HG03045 (cell line): ENCODE data around the gene PMIS2.
"Not testable (repeated sequence)": the region's sequence is repeated elsewhere in the genome, so short reads cannot be mapped to it uniquely, and the experiment has no call there.

ENCODE experiments used
- ATAC-seq: cut with Tn5 transposase; IDR thresholded peaks from one replicate; pipeline ENCODE4 v1.9.1; 2021; ENCODE audit warnings: mild to moderate bottlenecking, moderate library complexity; ENCODE audit not compliant: unreplicated experiment

Gene PMIS2

DNA sequence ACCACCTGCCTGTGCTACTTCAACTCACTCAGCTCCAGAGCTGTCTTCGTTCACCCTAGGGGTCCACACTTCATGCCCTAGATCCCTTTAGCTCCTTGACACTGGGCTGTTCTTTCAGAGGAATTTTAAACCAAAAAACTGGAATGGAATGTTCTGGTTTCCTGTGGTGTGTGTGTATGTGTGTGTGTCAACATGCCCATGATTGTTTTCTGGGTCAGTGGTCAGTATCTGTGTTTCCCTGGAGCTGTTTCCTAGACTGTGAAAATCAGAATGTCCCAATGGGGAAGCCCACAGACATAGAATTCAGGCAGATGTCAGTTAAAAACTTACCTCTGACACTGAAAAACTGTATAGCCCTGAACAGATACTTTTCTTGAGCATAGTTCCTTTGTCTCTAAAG, 1.3 kb downstream of the PMIS2 start:
- ATAC-seq, result no peak

DNA sequence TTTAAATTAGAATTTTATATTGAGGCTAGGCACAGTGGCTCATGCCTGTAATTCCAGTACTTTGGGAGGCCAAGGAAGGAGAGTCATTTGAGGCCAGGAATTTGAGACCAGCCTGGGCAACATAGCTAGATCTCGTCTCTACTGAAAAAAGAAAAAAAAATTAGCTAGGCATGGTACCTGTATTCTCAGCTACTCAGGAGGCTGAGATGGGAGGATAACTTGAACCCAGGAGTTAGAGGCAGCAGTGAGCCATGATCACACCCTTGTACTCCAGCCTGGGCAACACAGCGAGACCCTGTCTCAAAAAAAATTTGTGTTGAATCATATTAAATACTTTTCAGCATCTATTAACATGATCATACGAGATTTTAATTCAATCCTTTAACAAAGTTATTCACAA, 4.9 kb downstream of the PMIS2 start:
- ATAC-seq, result no peak

DNA sequence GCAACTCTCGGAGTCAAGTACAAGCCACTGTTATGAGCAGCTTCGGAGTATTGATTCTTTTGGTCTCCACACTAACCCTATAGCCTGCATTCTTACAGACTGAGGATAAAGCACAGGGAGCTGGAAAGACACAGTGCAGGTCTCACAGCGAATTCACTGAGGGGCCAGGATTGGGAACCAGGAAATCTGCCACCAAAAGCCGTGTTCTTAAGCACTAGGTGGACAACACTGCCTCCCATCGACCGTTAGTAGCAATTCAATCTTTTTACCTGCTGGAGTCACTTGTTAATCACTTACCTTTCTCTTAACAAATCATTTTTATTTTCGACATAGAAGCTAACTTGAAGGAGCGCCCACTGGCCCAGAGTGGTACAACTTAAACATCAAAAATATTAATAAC, 6.3 kb downstream of the PMIS2 start:
- ATAC-seq, result no peak

DNA sequence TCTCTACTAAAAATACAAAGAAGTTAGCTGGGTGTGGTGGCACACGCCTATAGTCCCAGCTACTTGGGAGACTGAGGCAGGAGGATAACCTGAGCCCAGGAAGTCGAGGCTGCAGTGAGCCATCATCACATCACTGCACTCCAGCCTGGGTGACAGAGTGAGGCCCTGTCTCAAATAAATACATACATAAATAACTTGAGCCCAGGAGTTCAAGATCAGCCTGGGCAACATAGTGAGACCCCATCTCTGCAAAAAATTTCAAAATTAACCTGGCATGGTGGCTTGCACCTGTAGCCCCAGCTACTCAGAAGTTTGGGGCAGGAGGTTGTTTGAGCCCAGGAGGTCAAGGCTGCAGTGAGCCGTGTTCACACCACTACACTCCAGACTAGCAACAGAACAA, 9.1 kb downstream of the PMIS2 start:
- not testable (repeated sequence) for ATAC-seq

DNA sequence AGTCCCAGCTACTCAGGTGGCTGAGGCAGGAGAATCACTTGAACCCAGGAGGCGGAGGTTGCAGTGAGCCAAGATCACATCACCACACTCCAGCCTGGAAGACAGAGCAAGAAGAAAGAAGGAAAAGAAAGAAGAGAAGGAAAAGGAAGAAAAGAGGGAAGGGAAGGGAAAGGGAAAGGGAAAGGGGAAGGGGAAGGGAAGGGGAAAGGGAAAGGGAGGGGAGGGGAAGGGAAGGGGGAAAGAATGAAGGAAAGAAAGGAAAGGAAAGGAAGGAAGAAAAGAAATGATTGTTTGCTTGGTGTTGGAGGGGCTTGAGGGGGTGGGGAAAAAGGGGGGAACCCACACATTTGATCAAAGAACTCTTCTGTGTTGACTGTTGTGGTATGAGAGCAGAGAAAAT, 10.0 kb downstream of the PMIS2 start:
- ATAC-seq, result no peak

DNA sequence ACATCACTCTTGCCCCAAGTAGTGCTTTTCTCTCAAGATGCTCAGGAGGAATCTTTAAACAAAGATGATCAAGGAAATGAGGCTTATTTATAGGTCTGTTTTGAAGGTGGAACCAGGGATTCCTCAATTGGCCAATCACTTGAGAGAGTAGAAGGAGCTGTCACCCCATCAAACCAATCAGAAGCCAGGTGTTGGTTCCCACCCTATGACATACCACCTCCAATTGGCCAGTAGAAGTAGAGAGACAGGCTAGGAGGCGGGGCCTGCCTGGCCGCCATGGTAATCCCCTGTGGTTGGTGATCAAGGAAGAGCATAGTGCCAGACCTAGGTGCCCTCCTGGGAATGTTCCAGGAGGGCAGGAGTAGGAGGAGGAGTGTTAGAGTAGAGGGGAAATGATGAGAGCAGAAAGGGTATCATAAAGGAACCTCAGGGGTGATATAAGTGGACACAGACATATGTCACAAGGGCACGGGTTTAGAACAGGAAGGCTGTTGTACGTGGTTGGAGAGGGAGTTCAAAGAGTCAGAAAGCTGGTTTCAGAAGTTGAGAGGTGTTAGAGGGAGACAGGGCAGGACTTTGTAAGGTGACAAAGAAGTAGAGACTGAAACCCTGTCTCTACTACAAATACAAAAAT, 10.5 kb downstream of the PMIS2 start:
- ATAC-seq, result no peak

DNA sequence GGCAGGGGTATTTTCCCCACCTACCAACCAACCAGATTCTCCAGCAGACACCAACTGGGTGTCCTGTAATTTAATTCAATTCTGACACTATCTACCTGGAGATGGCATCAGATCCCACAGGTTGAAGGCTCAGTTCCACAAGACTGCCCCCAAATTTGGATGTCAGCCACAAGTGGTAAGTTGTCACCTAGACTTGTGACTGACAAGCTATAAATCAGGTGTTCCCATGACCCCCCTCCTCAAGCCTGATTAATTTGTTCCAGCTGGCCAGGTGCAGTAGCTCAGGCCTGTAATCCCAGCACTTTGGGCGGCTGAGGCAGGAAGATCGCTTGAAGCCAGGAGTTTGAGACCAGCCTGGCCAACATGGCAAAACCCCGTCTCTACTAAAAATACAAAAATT, 16.0 kb downstream of the PMIS2 start:
- no peak for ATAC-seq

DNA sequence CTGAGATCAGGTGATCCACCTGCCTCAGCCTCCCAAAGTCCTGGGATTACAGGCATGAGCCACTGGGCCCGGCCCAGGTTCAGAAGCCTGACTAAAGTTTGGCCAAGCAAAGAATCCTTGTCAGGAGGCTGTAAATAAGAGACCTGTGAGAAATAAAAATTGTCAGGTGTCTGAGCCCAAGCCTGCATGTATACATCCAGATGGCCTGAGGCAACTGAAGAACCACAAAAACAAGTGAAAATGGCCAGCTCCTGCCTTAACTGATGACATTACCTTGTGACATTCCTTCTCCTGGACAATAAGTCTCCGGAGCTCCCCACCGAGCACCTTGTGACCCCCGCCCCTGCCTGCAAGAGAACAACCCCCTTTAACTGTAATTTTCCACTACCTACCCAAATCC, 18.5 kb downstream of the PMIS2 start:
- not testable (repeated sequence) for ATAC-seq

DNA sequence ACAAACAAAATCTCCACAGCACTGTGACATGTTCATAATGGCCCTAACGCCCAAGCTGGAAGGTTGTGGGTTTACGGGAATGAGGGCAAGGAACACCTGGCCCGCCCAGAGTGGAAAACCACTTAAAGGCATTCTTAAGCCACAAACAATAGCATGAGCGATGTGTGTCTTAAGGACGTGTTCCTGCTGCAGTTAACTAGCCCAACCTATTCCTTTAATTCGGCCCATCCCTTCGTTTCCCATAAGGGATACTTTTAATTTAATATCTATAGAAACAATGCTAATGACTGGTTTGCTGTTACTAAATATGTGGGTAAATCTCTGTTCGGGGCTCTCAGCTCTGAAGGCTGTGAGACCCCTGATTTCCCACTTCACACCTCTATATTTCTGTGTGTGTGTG, 21.2 kb downstream of the PMIS2 start:
- not testable (repeated sequence) for ATAC-seq

DNA sequence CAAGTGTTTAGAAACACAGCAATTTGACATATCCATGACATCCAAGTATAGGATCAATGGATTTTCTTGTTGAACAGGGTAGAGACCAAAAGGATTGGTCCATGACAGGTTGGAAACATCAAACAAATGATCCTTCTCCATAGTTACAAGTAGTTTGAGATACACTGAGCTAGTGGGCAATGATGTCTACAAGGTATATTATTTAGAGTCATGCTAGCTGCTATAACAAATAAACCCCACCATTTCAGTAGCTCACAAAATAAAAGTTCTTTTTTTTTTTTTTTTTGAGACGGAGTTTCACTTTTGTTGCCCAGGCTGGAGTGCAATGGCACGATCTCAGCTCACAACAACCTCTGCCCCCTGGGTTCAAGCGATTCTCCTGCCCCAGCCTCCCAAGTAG, 21.7 kb downstream of the PMIS2 start:
- ATAC-seq, result no peak

DNA sequence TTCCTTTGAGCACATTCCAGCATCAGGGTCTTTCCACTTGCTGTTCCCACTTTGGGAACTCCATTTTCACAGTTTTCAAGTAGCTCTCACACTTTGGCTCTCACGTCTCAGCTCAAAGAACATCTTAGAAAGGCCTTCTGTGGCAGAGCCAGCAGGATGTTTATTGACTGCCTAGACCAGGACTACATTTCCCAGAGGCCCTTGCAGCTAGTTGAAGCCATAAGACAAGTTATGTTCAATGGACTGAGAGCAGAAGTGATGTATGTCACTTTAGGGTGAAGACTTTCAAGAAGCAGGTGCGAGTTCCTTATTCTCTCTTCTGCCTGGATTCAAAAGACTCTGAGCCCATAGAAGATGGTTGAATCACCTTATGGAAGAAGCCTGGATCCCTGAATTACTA, 22.3 kb downstream of the PMIS2 start:
- no peak for ATAC-seq

DNA sequence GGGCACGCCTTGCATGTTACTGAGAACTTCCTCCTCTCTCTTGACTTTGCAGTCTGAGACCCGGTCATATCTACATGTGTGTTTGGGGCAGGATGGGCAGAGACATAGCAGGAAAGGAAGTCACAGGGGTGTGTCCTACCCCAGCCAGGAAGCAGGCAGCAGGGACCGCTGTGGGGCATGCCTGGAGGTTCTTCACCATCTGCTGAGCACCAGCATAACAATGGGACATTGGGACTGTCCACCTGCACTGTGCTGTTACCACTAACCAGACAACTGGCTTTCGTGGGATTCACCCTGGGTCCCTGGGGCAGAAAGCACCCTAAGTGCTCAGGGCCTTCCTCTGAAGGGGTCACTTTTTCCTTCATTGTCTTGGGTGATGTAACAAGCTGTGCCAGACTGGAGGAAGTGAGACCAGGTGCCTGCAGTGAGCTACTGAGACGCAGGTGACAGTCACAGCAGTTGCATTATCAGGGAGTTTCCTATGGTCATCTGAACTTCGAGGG, 23.9 kb downstream of the PMIS2 start:
- ATAC-seq, result no peak

DNA sequence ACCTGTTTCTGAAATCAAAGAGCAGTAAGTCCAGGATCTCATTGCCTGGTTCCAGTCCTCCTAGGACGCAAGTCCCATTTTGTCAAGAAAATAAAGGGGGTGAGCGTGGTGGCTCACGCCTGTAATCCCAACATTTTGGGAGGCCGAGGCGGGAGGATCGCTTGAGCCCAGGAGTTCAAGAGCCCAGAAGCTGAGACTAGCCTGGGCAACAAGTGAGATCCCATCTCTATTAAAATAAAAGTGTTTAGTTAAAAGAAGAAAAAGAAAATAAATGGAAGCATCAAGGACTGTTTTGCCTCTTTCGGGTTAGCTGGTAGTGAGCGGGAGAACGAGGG, 26.2 kb downstream of the PMIS2 start:
- no peak for ATAC-seq

DNA sequence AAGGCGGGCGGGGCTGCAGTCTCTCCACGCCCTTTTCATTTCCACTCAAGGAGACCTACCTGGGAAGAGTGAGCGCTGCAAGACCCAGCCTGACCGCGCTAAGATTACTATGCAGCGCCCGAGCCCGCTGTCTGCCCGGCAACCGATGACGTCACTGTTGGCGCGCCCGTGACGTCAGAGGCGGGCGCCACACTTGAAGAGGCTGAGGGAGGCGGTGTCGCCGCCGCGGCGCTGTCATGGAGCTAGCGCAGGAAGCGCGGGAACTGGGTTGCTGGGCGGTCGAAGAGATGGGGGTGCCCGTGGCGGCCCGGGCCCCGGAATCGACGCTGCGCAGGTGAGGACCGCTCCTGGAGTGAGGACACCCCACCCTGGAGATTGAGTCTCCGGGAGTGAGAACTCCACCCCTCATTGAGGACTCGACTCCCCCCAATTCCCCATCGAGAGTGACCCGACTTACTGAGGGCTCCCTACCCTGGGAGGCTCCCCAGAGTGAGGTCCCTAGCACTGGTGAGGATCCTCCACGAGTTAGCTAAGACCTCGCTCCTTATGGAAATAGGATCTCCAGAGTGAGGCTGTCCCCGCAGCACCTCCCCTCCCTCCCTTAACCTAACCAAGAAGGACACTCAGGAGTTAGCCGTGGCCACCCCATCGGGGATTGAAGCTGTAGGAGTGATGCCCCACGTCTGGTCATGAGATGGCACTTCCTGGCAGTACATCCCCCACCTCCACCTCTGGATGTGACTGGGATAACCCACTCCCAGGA, 26.8 kb downstream of the PMIS2 start, which contains the start of gene HAUS5:
Gene HAUS5 (plus strand): TSS at position 177 of the 763 bp plus-strand sequence. CDS start 60 bp downstream, at position 237.
- peak; percentile 73 for ATAC-seq

DNA sequence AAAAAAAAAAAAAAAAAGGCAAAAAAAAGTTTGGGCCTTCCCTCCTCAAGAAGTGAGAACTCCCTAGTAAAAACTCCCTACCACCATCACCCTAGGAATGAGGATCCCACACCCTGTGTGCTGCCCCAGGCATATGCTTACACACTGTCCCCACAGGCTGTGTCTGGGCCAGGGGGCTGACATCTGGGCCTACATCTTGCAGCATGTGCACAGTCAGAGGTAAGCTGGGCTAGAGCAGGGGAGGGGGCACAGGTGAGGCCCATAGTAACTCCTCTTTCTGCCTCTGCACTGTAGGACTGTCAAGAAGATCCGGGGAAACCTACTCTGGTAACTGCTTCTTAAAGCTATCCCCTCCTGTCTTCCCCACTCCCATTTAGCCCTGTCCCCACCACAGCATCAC, 27.6 kb downstream of the PMIS2 start:
- no peak for ATAC-seq

DNA sequence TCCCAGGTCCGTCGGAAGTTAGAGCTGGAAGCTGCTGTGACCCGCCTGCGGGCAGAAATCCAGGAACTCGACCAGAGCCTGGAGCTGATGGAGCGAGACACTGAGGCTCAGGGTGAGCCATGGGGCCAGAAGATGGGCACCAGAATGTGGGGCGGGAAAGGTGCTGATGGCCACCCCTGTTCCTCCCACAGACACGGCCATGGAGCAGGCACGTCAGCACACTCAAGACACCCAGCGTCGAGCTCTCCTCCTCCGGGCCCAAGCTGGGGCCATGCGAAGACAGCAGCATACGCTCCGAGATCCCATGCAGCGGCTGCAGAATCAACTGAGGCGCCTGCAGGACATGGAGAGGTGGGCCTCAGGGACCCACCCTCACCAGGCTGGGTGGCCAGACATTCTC, 29.1 kb downstream of the PMIS2 start:
- ATAC-seq, result no peak

DNA sequence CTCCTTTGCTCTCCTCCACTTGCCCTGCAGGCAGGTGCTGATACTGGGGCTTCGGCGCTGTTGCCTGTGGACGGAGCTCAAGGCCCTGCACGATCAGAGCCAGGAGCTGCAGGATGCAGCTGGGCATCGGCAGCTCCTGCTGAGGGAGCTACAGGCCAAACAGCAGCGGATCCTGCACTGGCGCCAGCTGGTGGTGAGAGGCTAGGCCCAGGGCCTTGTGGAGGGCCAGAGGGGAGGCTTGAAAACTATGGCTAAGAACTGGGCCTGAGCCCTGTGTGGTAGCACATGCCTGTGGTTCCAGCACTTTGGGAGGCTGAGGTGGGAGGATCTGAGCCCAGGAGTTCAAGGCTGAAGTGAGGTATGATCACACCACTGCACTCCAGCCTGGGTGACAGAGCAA, 32.9 kb downstream of the PMIS2 start:
- no peak for ATAC-seq

DNA sequence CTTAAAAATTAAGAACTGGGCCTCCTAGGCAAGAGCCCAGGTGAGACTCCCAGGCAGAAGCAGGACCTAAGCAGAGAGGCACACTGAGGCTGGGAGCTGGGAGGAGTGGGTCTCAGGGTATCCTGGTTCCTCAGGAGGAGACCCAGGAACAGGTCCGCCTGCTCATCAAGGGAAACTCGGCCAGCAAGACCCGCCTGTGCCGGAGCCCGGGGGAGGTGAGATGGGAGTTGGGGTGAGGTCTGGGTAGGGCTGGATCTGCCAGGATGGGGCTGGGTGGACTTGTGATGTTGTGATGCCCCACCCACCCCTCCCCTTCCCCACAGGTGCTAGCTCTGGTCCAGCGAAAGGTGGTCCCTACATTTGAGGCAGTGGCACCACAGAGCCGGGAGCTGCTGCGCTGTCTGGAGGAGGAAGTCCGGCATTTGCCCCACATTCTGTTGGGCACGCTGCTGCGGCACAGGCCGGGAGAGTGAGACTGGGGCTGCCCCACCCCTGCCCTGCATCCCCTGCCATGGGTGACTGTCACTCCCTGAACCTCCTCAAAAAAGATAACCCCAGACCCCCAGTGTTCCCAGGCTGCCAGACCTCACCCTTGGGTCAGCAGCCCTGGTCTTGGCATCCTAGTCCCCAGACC, 33.4 kb downstream of the PMIS2 start:
- ATAC-seq, result no peak

DNA sequence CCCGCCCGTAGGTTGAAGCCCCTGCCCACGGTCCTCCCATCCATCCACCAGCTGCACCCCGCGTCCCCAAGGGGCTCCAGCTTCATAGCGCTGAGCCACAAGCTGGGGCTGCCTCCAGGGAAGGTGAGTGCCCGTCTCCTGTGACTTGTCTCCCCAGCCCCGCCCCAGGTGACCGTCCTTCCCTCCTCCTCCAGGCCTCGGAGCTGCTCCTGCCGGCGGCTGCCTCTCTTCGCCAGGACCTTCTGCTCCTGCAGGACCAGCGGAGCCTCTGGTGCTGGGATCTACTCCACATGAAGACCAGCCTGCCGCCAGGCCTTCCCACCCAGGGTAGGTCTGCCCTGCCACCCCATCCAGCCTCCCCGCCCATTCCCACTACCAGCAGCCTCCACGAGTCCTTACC, 34.0 kb downstream of the PMIS2 start:
- ATAC-seq, result no peak

DNA sequence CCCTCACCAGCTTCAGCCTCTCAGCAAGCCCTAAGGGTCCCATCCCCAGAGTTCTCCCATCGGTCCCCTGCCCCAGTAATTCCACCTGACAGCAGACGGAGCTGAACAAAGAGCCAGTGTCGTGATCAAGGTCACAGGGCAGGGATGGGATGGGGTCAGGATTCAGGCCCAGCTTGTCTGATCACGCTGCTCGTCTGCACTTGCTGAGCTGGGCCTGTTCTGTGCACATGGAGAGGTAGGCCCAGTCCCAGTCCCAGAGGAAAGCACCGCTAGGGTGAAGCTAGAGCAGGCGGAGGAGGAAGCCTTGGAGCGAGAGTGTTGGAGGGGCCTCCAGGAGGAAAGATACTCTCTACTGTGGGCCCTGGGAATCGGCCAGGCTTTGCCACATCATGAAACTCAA, 35.7 kb downstream of the PMIS2 start:
- ATAC-seq, result no peak

DNA sequence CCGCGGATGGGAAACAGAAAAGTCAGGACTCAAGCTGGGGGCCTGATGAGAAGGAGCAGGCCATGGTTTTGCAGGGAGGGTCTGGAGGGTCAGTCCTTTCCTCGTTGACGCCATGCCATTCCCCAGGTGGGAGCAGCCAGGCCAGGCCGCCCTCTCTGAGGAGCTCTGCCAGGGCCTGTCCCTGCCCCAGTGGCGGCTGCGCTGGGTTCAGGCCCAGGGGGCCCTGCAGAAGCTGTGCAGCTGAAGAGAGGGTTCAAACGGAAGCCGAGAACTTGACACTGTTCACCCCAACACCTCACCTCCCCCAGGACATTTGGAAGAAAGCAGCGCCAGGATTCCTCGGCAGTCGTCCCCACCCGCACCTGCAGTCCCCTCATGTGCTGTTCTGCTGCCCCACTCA, 36.8 kb downstream of the PMIS2 start:
- ATAC-seq, result no peak

DNA sequence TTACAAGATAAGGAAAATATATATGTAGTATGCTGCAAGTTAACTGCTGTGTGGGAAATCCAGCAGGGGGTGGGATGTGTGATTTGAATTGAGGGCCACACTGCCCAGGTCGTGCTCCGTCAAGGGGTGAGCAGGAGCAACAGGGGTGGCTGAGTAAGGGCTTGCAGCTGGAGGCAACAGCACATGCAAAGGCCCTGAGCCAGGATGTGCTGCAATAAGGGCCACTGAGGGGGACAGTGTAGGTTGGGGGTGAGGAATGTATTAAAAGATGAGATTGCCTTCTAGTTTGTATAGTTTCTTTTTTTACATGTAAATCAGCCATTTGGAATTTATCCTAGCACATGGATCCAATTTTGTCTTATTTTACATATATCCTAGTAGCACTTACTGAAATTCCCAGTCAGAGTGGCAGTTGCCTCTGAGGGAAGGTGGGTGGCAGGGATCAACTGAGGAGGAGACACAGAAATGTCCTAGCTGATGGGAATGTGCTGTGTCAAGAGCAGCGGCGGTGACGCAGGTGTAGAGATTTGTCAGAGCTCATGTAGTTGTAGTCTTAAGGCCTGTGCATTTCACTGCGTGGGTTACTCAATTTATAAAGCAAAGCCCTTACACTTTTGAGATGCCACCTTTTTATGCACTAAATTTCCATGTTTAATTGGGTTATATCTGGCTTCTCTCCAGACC, 37.5 kb downstream of the PMIS2 start:
- ATAC-seq, result no peak
